WERI-Rb-1 (cell line): ENCODE results near the gene PDP2.

Experiments
- DNase-seq: peaks from one replicate; pipeline ENCODE4 v3.0.0-alpha.2; 2020
- H3K27ac ChIP-seq: fragments of 250-450 bp; sonication (Bioruptor Pico); 2 replicates; pipeline ENCODE4 v1.5.1; 2020; ENCODE audit warnings: mild to moderate bottlenecking, moderate library complexity
- H3K27me3 ChIP-seq: fragments of 250-450 bp; sonication (Bioruptor Pico); 2 replicates; pipeline ENCODE4 v1.5.1; 2021; ENCODE audit warnings: mild to moderate bottlenecking, low read depth, moderate library complexity; ENCODE audit not compliant: insufficient read depth, severe bottlenecking
- H3K36me3 ChIP-seq: fragments of 250-450 bp; sonication (Bioruptor Pico); 2 replicates; pipeline ENCODE4 v1.5.1; 2020; ENCODE audit warnings: mild to moderate bottlenecking, moderate library complexity
- H3K4me3 ChIP-seq: 2 replicates; pipeline ENCODE4 v1.5.1; 2011; ENCODE audit warnings: low read depth, mild to moderate bottlenecking, control low read depth, low read length
- H3K9me3 ChIP-seq: fragments of 250-450 bp; sonication (Bioruptor Pico); 2 replicates; pipeline ENCODE4 v1.5.1; 2021; ENCODE audit warnings: mild to moderate bottlenecking, moderate library complexity; ENCODE audit not compliant: severe bottlenecking
- CTCF ChIP-seq: IDR thresholded peaks from 2 replicates; pipeline ENCODE4 v1.5.1; 2011; ENCODE audit warnings: low read depth, mild to moderate bottlenecking, control low read depth, inconsistent platforms, low read length

The PDP2 gene

GRCh38 chr16:66899945-66900710 is 19.8 kb downstream of the PDP2 start:
- peak; percentile 97 for DNase-seq
- peak overlapping the region; percentile 99 for H3K27ac ChIP-seq
- H3K4me3 ChIP-seq, result peak overlapping the region; percentile 42
- no peaks in the 10 kb centered on the region for H3K36me3 ChIP-seq
- H3K27me3 ChIP-seq, result no peaks in the 10 kb centered on the region
- H3K9me3 ChIP-seq, result no peaks in the 10 kb centered on the region
- TF ChIP-seq CTCF, result no peak

DNA sequence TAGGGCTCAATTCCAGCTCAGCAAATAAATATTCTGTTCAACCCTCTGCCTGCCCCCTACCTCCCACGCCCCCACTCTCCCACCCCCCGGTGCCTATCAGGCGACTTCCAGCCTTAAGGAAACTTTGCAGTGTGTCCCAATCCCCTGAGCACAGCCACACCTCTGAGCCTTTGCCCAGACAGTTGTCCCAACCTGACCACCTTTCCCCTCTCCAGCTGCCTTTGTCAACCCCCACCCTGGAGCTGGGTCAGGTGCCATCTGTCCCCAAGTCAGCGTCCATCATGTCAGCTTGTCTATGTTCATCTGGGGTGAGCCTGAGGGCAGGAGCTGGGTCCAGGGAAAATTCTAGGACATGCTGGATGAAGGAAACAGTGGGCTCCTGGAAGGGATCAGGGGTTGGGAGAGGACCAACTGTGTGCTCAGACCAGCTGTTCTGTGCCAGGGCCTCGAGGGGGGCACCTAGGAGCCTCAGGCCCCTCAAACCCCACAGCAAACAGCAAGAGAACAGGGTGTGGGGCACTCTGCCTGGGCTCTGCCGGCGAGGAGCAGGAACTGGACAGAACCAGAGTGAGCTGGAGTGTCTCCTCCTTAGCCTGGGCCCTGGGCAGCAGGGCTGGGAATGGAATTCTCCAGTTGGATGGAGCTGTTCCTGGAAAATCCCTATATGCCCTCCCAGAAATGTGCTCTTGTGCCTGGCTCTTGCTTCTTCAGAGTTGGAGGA is 20.6 kb downstream of the PDP2 start:
- Histone ChIP-seq H3K4me3 (peak overlapping the region; percentile 42; the same call in 1 of the 2 replicates), H3K36me3 (no peaks in the 10 kb centered on the region), H3K27ac (peak overlapping the region; percentile 99), H3K9me3 (no peaks in the 10 kb centered on the region), H3K27me3 (no peaks in the 10 kb centered on the region)
- no peak for TF ChIP-seq CTCF
- peak; percentile 98 for DNase-seq

DNA sequence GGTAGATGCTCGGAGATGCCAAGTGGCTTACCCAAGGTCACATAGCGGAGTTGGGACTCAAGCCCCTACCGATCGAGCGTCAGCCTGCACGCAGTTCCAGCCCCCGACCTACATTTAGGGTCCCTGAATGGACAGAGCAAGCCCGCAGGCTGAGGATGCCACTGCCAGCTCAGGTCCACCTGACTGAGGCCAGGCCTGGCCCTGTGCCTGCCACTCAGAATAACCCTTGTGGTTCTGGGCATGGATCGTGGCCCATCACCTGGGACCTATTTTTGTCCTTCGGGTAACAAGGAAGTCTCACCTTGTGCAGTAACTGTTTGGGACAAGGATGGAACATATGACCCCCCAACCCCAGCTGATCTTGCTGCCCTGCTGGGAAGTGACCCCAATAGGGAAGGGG is 21.3 kb downstream of the PDP2 start:
- H3K4me3 ChIP-seq, result no peak overlapping the region
- no peaks in the 10 kb centered on the region for H3K36me3 ChIP-seq
- no peaks in the 10 kb centered on the region for H3K27me3 ChIP-seq
- TF ChIP-seq CTCF, result no peak
- H3K9me3 ChIP-seq, result no peaks in the 10 kb centered on the region
- no peak for DNase-seq
- H3K27ac ChIP-seq, result peak overlapping the region; percentile 99

DNA sequence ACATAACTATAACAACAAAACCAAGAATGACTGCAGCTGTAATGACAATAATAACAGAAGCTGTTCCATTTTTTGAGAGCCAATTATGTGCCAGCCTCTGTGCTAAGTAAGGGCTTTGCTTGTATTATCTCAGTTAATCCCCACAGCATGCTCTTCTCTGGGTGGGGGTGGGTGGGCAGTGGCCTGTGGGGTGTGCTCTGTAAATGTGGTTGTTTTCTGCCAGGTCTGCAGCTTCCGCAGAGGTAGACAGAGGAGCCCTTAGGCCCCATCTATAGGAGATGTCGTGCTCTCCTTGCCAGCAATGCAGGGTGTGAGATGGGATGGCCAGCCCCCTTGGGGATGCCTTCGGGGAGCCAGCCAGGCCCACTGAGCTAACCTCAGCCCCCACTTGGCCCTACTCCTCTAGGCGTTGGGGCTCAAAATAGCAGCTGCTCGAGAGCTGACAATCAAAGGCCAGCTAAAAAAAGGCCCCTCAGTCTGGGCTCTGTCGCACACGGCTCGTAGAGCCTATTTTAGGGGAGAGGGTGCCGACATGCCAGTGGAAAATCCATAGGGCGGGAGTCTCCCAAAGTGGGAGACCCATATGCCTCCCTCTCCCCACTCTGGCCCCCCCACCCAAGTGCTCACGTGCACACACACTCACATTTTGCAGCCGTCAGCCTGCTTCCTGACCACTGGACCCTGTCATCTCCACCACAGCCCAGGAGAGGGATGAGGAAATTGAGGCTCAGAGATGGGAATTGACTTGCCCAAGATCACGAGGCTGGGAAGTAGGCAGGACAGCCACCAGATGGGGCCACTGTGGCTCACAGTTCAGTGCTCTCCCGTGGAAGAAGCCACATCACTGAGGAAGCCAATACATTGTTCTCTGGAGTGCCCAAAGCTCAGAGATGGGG is 22.6 kb downstream of the PDP2 start:
- no peaks in the 10 kb centered on the region for H3K36me3 ChIP-seq

More for the DNA sequence above, 22.6 kb downstream of the PDP2 start:
- Histone ChIP-seq H3K4me3 (no peak overlapping the region), H3K9me3 (no peaks in the 10 kb centered on the region), H3K27me3 (no peaks in the 10 kb centered on the region), H3K27ac (peak overlapping the region; percentile 99)
- peak; percentile 37; the same call in 1 of the 2 replicates for TF ChIP-seq CTCF
- DNase-seq, result peak; percentile 58
